Liver (tissue), 3 donors: Measurements from ENCODE around the gene PLPP3.

ENCODE experiments used
- ATF3 ChIP-seq: IDR thresholded peaks from 2 replicates; pipeline ENCODE4 v1.6.1; 2016; ENCODE audit warnings: antibody characterized with exemption
- CTCF ChIP-seq: fragments of 150-350 bp; IDR thresholded peaks from 2 replicates; pipeline ENCODE4 v1.5.1; 2017; ENCODE audit warnings: improper control_type of control experiment, low read depth, low read length; ENCODE audit not compliant: missing input control
- FOXA1 ChIP-seq: IDR thresholded peaks from 2 replicates; pipeline ENCODE4 v1.6.1; 2016; ENCODE audit warnings: antibody characterized with exemption
- FOXA2 ChIP-seq: IDR thresholded peaks from 2 replicates; pipeline ENCODE4 v1.6.1; 2016; ENCODE audit warnings: antibody characterized with exemption
- GABPA ChIP-seq, 2 donors: IDR thresholded peaks in 1 of 2; conservative IDR thresholded peaks in 1 of 2; 2 replicates each; pipeline ENCODE4 v1.6.1; 2016; ENCODE audit warnings: antibody characterized with exemption in 2 of 2, mild to moderate bottlenecking in 1 of 2, moderate library complexity in 1 of 2
- JUND ChIP-seq, 2 donors: IDR thresholded peaks; 2 replicates each; pipeline ENCODE4 v1.6.1; 2016; ENCODE audit warnings: antibody characterized with exemption in 2 of 2
- RAD21 ChIP-seq, 2 donors: IDR thresholded peaks; 2 replicates each; pipeline ENCODE4 v1.6.1; 2016; ENCODE audit warnings: antibody characterized with exemption in 2 of 2, mild to moderate bottlenecking in 2 of 2
- REST ChIP-seq: IDR thresholded peaks from 2 replicates; pipeline ENCODE4 v1.6.1; 2016; ENCODE audit warnings: antibody characterized with exemption, mild to moderate bottlenecking
- SP1 ChIP-seq: IDR thresholded peaks from 2 replicates; pipeline ENCODE4 v1.6.1; 2018; ENCODE audit warnings: antibody characterized with exemption, mild to moderate bottlenecking
- TAF1 ChIP-seq: conservative IDR thresholded peaks from 2 replicates; pipeline ENCODE4 v1.6.1; 2016; ENCODE audit warnings: antibody characterized with exemption, mild to moderate bottlenecking
- YY1 ChIP-seq: IDR thresholded peaks from 2 replicates; pipeline ENCODE4 v1.6.1; 2016; ENCODE audit warnings: antibody characterized with exemption, mild to moderate bottlenecking
- donor health status: healthy.
- donor health status: healthy.

GRCh38 chr1:56532350-56532683 is 47.0 kb downstream of the PLPP3 start:
- TF ChIP-seq CTCF (no peak), YY1 (no peak), ATF3 (no peak), TAF1 (no peak), REST (no peak), FOXA1 (no peak), FOXA2 (no peak), SP1 (no peak), RAD21 (IDR thresholded peaks at IDR 0.05) (no peak), GABPA (IDR thresholded peaks at IDR 0.05 in 1 of 2, conservative IDR thresholded peaks at IDR 0.05 in 1 of 2) (no peak), JUND (IDR thresholded peaks at IDR 0.05) (no peak)
